OCI-LY3 (cell line): ENCODE results near the gene EPS8.

Experiments
- H2AFZ ChIP-seq: fragments of 200-600, 300-600 bp; shearing (Covaris generic); 2 replicates; pipeline ENCODE4 v1.6.0; 2014; ENCODE audit warnings: antibody characterized with exemption, low read depth, low read length
- H3K27ac ChIP-seq: fragments of 200-600, 300-600 bp; sonication (generic); 2 replicates; pipeline ENCODE4 v1.5.1; 2014; ENCODE audit warnings: mild to moderate bottlenecking, low read length, moderate library complexity, mixed read lengths
- H3K27me3 ChIP-seq: fragments of 200-600, 300-600 bp; sonication (generic); 2 replicates; pipeline ENCODE4 v1.6.1; 2014; ENCODE audit warnings: low read depth, low read length, mixed read lengths
- H3K36me3 ChIP-seq: fragments of 200-600, 300-600 bp; sonication (generic); replicated peaks from 2 replicates; pipeline ENCODE3; 2014; ENCODE audit warnings: low read depth, low read length, mixed read lengths
- H3K4me1 ChIP-seq: fragments of 300-600, 200-600 bp; sonication (generic); 2 replicates; pipeline ENCODE4 v1.6.1; 2014; ENCODE audit warnings: low read length, mixed read lengths
- H3K4me2 ChIP-seq: fragments of 200-600, 300-600 bp; sonication (generic); 2 replicates; pipeline ENCODE4 v1.6.1; 2014; ENCODE audit warnings: low read length, mixed read lengths
- H3K4me3 ChIP-seq: fragments of 300-600, 200-600 bp; sonication (generic); 2 replicates; pipeline ENCODE4 v1.5.1; 2014; ENCODE audit warnings: antibody characterized with exemption, mild to moderate bottlenecking, low read length, moderate library complexity
- H3K79me2 ChIP-seq: fragments of 300-600, 200-600 bp; shearing (Covaris generic); 2 replicates; pipeline ENCODE4 v1.6.1; 2014; ENCODE audit warnings: mild to moderate bottlenecking, low read length, mixed read lengths
- H3K9ac ChIP-seq: fragments of 300-600, 200-600 bp; shearing (Covaris generic); 2 replicates; pipeline ENCODE4 v1.6.0; 2014; ENCODE audit warnings: mild to moderate bottlenecking, low read length, moderate library complexity
- H3K9me3 ChIP-seq: fragments of 200-600, 300-600 bp; shearing (Covaris generic); 2 replicates; pipeline ENCODE4 v1.6.1; 2014; ENCODE audit warnings: low read length, mixed read lengths; ENCODE audit not compliant: insufficient read depth
- H4K20me1 ChIP-seq: fragments of 200-600, 300-600 bp; sonication (generic); 2 replicates; pipeline ENCODE4 v1.6.1; 2016; ENCODE audit warnings: low read length, mixed read lengths; ENCODE audit not compliant: insufficient read depth
- EZH2phosphoT487 ChIP-seq: fragments of 200-600 bp; shearing (Covaris generic); IDR thresholded peaks from 2 replicates; pipeline ENCODE4 v1.6.1; 2018; ENCODE audit warnings: antibody characterized with exemption, mixed run types, low read depth
- TF ChIP-seq, protein P1 (sequence below): fragments of 200-600, 300-600 bp; sonication (generic); IDR thresholded peaks from 2 replicates; pipeline ENCODE4 v1.5.1; 2014; ENCODE audit warnings: antibody characterized with exemption, low read length, low read depth

The EPS8 gene

DNA sequence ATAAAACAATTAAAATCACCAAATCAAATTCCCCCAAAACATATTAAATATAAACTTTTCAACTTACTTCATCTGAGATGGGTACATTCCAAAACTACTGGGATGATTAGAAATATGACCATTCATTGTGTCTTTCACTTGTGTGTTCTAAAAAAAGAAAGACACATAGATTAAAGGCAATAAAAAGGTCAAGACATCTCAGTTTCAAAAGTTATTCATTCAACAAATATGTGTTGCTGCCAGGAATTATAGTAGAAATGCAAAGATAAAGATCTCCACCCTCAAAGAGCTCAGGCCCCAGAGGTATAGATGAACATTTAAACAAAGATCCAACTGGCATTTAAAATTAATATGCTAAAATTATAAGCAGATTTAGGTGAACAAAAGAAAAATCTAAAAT is 106.4 kb downstream of the EPS8 start:
- H4K20me1 ChIP-seq: no peaks in the 10 kb centered on the region
- H3K9ac ChIP-seq: no peak overlapping the region
- H3K79me2 ChIP-seq: no peaks in the 10 kb centered on the region
- no peaks in the 10 kb centered on the region for H3K27me3 ChIP-seq
- peaks cover 10% of the 10 kb centered on the region for H3K4me1 ChIP-seq
- no peak overlapping the region for H3K27ac ChIP-seq
- H3K9me3 ChIP-seq: no peaks in the 10 kb centered on the region
- TF ChIP-seq, protein P1, sequence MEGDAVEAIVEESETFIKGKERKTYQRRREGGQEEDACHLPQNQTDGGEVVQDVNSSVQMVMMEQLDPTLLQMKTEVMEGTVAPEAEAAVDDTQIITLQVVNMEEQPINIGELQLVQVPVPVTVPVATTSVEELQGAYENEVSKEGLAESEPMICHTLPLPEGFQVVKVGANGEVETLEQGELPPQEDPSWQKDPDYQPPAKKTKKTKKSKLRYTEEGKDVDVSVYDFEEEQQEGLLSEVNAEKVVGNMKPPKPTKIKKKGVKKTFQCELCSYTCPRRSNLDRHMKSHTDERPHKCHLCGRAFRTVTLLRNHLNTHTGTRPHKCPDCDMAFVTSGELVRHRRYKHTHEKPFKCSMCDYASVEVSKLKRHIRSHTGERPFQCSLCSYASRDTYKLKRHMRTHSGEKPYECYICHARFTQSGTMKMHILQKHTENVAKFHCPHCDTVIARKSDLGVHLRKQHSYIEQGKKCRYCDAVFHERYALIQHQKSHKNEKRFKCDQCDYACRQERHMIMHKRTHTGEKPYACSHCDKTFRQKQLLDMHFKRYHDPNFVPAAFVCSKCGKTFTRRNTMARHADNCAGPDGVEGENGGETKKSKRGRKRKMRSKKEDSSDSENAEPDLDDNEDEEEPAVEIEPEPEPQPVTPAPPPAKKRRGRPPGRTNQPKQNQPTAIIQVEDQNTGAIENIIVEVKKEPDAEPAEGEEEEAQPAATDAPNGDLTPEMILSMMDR: no peak
- no peak for TF ChIP-seq EZH2phosphoT487
- no peak overlapping the region for H3K4me3 ChIP-seq
- H2AFZ ChIP-seq: no peak overlapping the region
- no peak overlapping the region for H3K4me2 ChIP-seq
- no peaks in the 10 kb centered on the region for H3K36me3 ChIP-seq

DNA sequence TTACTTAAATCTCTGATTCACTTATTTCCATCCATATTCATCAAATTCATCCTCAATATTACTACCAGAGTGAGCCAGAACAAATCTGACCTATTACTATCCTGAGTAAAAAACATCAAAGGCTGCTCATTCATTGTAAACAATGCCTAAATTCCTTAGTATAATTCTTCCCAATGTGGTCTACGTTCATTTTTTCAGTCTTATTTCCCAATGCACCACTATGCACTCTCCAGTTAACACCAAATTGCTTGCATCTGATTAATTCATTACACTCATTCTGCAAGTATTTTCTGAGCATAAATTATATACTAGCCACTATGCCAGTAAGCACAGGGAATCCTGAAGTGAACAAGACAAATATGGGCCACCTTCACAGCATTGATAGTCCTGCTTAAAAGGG is 110.0 kb downstream of the EPS8 start:
- no peaks in the 10 kb centered on the region for H3K79me2 ChIP-seq
- H3K4me2 ChIP-seq: no peak overlapping the region
- H3K27me3 ChIP-seq: no peaks in the 10 kb centered on the region
- no peak overlapping the region for H3K9ac ChIP-seq
- no peaks in the 10 kb centered on the region for H3K9me3 ChIP-seq
- H4K20me1 ChIP-seq: no peaks in the 10 kb centered on the region
- no peak overlapping the region for H3K4me3 ChIP-seq
- no peaks in the 10 kb centered on the region for H3K36me3 ChIP-seq
- no peaks in the 10 kb centered on the region for H3K4me1 ChIP-seq
- H3K27ac ChIP-seq: no peak overlapping the region
- no peak overlapping the region for H2AFZ ChIP-seq
- TF ChIP-seq EZH2phosphoT487: no peak
- TF ChIP-seq, protein P1: no peak

DNA sequence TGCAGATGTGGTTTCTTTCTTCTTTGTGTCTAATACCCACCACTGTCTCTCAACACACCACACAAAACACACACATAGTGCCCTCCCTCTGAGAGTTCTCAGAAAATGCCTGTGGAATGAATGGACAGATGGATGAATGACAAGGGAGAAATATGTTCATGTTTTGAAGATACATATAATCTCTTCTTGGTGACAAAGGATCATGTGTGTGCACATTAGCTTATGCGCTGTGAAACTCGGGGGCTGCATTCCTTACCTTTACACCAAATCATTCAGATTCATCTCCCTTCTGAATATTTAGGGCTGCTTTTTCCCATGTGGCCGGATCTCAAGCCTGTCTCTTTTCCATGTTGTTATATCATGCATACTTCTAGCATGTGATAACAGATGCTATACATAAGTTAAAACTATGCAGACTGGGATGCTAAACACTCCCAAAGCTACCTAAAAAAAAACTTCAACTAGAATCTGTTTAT is 111.4 kb downstream of the EPS8 start:
- Histone ChIP-seq H3K36me3 (no peaks in the 10 kb centered on the region), H3K27me3 (no peaks in the 10 kb centered on the region), H3K79me2 (no peaks in the 10 kb centered on the region), H3K4me2 (no peak overlapping the region), H4K20me1 (no peaks in the 10 kb centered on the region), H2AFZ (no peak overlapping the region), H3K9ac (no peak overlapping the region), H3K9me3 (no peaks in the 10 kb centered on the region), H3K4me3 (no peak overlapping the region), H3K27ac (no peak overlapping the region), H3K4me1 (no peaks in the 10 kb centered on the region)
- no peak for TF ChIP-seq EZH2phosphoT487
- TF ChIP-seq, protein P1: no peak

DNA sequence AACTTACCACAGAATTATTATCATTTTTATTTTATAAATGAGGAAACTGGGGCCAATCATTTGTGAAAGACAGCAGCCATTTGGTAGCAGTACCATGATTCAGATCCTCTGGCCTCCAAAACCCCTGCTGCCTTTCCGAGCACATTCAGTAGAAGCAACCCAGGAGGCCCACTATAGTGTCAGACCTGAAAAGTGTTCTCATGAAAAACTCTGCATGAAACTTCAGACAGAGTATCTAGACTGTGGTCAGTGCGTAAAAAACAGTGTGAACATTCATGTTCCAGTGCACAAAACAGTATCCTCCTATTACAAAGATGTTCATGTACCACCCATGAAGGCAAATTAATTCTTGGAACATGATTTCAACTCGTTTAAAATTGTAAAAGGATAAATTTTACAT is 112.0 kb downstream of the EPS8 start:
- H3K4me1 ChIP-seq: no peaks in the 10 kb centered on the region
- no peaks in the 10 kb centered on the region for H4K20me1 ChIP-seq
- H2AFZ ChIP-seq: no peak overlapping the region
- no peak overlapping the region for H3K4me3 ChIP-seq
- no peak overlapping the region for H3K4me2 ChIP-seq
- H3K79me2 ChIP-seq: no peaks in the 10 kb centered on the region
- no peaks in the 10 kb centered on the region for H3K27me3 ChIP-seq
- H3K36me3 ChIP-seq: no peaks in the 10 kb centered on the region
- H3K9me3 ChIP-seq: no peaks in the 10 kb centered on the region
- H3K27ac ChIP-seq: no peak overlapping the region
- H3K9ac ChIP-seq: no peak overlapping the region
- TF ChIP-seq EZH2phosphoT487: no peak
- TF ChIP-seq, protein P1: no peak
